GM10266 (cell line): ENCODE data around the gene RERE.

ENCODE experiments used
- DNase-seq: peaks from one replicate; pipeline ENCODE4 v3.0.0; 2012; ENCODE audit errors: extremely low spot score
- CTCF ChIP-seq: IDR thresholded peaks from 2 replicates; pipeline ENCODE4 v1.5.1; 2012; ENCODE audit warnings: mild to moderate bottlenecking, low read depth; ENCODE audit not compliant: control insufficient read depth, insufficient read depth; ENCODE audit errors: missing control alignments

RERE gene

GRCh38 chr1:8313231-8313630 lies 504.2 kb downstream of the RERE start:
- no peak for TF ChIP-seq CTCF
- no peak for DNase-seq

- no peak for TF ChIP-seq CTCF
- DNase-seq = no peak
Measured at GRCh38 chr1:8312235-8313218, 504.9 kb downstream of the RERE start.

GRCh38 chr1:8311068-8311718 lies 506.2 kb downstream of the RERE start:
- TF ChIP-seq CTCF = no peak
- DNase-seq = no peak

GRCh38 chr1:8307628-8308027 lies 509.8 kb downstream of the RERE start:
- DNase-seq = no peak
- no peak for TF ChIP-seq CTCF

GRCh38 chr1:8303876-8304275 lies 513.6 kb downstream of the RERE start:
- no peak for TF ChIP-seq CTCF
- DNase-seq = no peak

GRCh38 chr1:8303141-8303540 lies 514.3 kb downstream of the RERE start:
- TF ChIP-seq CTCF = no peak
- DNase-seq = no peak
